Measurements from ENCODE around the gene TNFAIP1.

- TF ChIP-seq GATA2 (IDR thresholded peaks at IDR 0.05; ENCODE audit: low read depth, low read length) (peak; percentile 57; the same call in 1 of the 2 replicates), GATA3 (IDR thresholded peaks at IDR 0.05; ENCODE audit: low read depth, low read length) (no peak)
Measured at GRCh38 chr17:28370035-28370743, 34.6 kb downstream of the TNFAIP1 start, which contains the start of gene VTN.
